Endometrium (tissue), 2 donors: ENCODE data around the gene CNTNAP5.

Experiments
- FAIRE-seq: peaks from 2 replicates; lab custom pipeline; 2012; peaks lifted over from hg19 to GRCh38; lab: Jason Lieb, UNC
- donor health status: control.
- donor health status: control.

Gene CNTNAP5

GRCh38 chr2:124693156-124693555, 668.1 kb downstream of the CNTNAP5 start:
- FAIRE-seq: no peak

- no peak for FAIRE-seq
These were observed 674.0 kb downstream of the CNTNAP5 start for GRCh38 chr2:124698979-124699565.

GRCh38 chr2:124702777-124703176, 677.7 kb downstream of the CNTNAP5 start:
- no peak for FAIRE-seq

GRCh38 chr2:124704071-124704925, 679.2 kb downstream of the CNTNAP5 start:
- FAIRE-seq: no peak

GRCh38 chr2:124708661-124709060, 683.6 kb downstream of the CNTNAP5 start:
- FAIRE-seq: no peak

- FAIRE-seq: no peak
These were observed 688.9 kb downstream of the CNTNAP5 start for GRCh38 chr2:124713969-124714368.

- FAIRE-seq: no peak
These were observed 700.1 kb downstream of the CNTNAP5 start for GRCh38 chr2:124725187-124725586.

GRCh38 chr2:124740636-124741035, 715.5 kb downstream of the CNTNAP5 start:
- FAIRE-seq: no peak

- no peak for FAIRE-seq
These were observed 728.8 kb downstream of the CNTNAP5 start for GRCh38 chr2:124753842-124754241.

GRCh38 chr2:124755386-124755785, 730.3 kb downstream of the CNTNAP5 start:
- FAIRE-seq: no peak

GRCh38 chr2:124756048-124756447, 731.0 kb downstream of the CNTNAP5 start:
- FAIRE-seq: no peak

GRCh38 chr2:124762388-124762787, 737.3 kb downstream of the CNTNAP5 start:
- no peak for FAIRE-seq

- FAIRE-seq: no peak
These were observed 738.5 kb downstream of the CNTNAP5 start for GRCh38 chr2:124763611-124764010.

GRCh38 chr2:124774781-124775180, 749.7 kb downstream of the CNTNAP5 start:
- no peak for FAIRE-seq

- FAIRE-seq: no peak
These were observed 751.2 kb downstream of the CNTNAP5 start for GRCh38 chr2:124776332-124776731.

GRCh38 chr2:124778076-124778475, 753.0 kb downstream of the CNTNAP5 start:
- FAIRE-seq: no peak

GRCh38 chr2:124796647-124797046, 771.6 kb downstream of the CNTNAP5 start:
- no peak for FAIRE-seq

- FAIRE-seq: no peak
These were observed 772.0 kb downstream of the CNTNAP5 start for GRCh38 chr2:124797049-124797448.

- FAIRE-seq: no peak
These were observed 773.5 kb downstream of the CNTNAP5 start for GRCh38 chr2:124798551-124798950.

GRCh38 chr2:124804014-124804940, 779.2 kb downstream of the CNTNAP5 start:
- no peak for FAIRE-seq

GRCh38 chr2:124805060-124805459, 780.0 kb downstream of the CNTNAP5 start:
- FAIRE-seq: no peak

GRCh38 chr2:124810132-124810531, 785.0 kb downstream of the CNTNAP5 start:
- no peak for FAIRE-seq
